Testis (tissue), 3 donors: Measurements from ENCODE around the gene CXXC5. TPM values are rescaled to one million over a fixed set of nuclear protein-coding genes. Genes with fewer than 3 reads are reported as not detected.

Source experiments
- DNase-seq: peaks from one replicate; pipeline ENCODE4 v3.0.0-alpha.2; 2019
- H3K27ac ChIP-seq, 2 donors: fragments of 200-600 bp; sonication (generic); one replicate each; pipeline ENCODE4 v1.5.1; 2019
- H3K27me3 ChIP-seq: fragments of 200-600 bp; sonication (generic); one replicate; pipeline ENCODE4 v1.5.1; 2019
- H3K36me3 ChIP-seq: fragments of 200-600 bp; sonication (generic); one replicate; pipeline ENCODE4 v1.5.1; 2017; ENCODE audit warnings: low read depth; ENCODE audit errors: missing control alignments
- H3K4me1 ChIP-seq: fragments of 200-600 bp; sonication (generic); one replicate; pipeline ENCODE4 v1.5.1; 2019
- H3K4me3 ChIP-seq, 2 donors: fragments of 200-600 bp; sonication (generic); one replicate each; pipeline ENCODE4 v1.5.1; 2017 to 2019
- H3K9me3 ChIP-seq: fragments of 200-600 bp; sonication (generic); one replicate; pipeline ENCODE4 v1.5.1; 2017
- POLR2A ChIP-seq: fragments of 450-650 bp; IDR thresholded peaks from one replicate; pipeline ENCODE4 v1.6.1; 2017; ENCODE audit warnings: antibody characterized with exemption, mild to moderate bottlenecking, moderate library complexity
- WGBS, 2 donors: methylation state at CpG; one replicate each; pipeline ENCODE4 v1.1.5; 2018; 5-methylcytosine and 5-hydroxymethylcytosine counted together
- intact Hi-C: fragments of 100-400 bp; cut with DNase I; formaldehyde crosslinking; loops from one replicate; pipeline ENCODE4 v1.15.1; 2023; ENCODE audit warnings: low total_unique reads
- polyA plus RNA-seq: library from polyadenylated mRNA; stranded (reverse); fragments of 350-450 nt; fragmentation: Illumina TruSeq; extraction: RNeasy Lipid Tissue Mini Kit (QIAGEN cat#74804); gene quantifications from one replicate; pipeline ENCODE4 v1.2.3, GENCODE V29; 2014; ENCODE audit warnings: low read depth, low replicate concordance; ENCODE audit not compliant: insufficient read depth
- total RNA-seq, 2 donors: library from RNA; depleted of rRNA; stranded (reverse); fragments of >200 nt; gene quantifications; one replicate each; pipeline ENCODE4 v1.2.3, GENCODE V29; 2016
- TF ChIP-seq, protein P1 (sequence below), 3 experiments: fragments of 450-650 bp in 2 of 3; fragments of 200-600 bp in 1 of 3; sonication (generic) in 1 of 3; IDR thresholded peaks; one replicate each; pipeline ENCODE4 v1.5.1; 2016 to 2019; ENCODE audit warnings: antibody characterized with exemption in 3 of 3, mild to moderate bottlenecking in 2 of 3, moderate library complexity in 1 of 3

Gene CXXC5
- total and polyA plus RNA-seq, 3 donors from 2014 or later: 71.1 to 94.7 (median 78.3) TPM

GRCh38 chr5:139637438-139638089 is 10.6 kb upstream of the CXXC5 start:
- peak; percentile 85 for DNase-seq
- Histone ChIP-seq H3K27ac (peak overlapping the region; percentile 78 to 79), H3K27me3 (no peaks in the 10 kb centered on the region), H3K4me1 (peaks cover 56% of the 10 kb centered on the region), H3K9me3 (no peaks in the 10 kb centered on the region), H3K36me3 (no peaks in the 10 kb centered on the region), H3K4me3 (peak overlapping the region; percentile 25 to 67)
- TF ChIP-seq POLR2A: no peak
- TF ChIP-seq, protein P1, sequence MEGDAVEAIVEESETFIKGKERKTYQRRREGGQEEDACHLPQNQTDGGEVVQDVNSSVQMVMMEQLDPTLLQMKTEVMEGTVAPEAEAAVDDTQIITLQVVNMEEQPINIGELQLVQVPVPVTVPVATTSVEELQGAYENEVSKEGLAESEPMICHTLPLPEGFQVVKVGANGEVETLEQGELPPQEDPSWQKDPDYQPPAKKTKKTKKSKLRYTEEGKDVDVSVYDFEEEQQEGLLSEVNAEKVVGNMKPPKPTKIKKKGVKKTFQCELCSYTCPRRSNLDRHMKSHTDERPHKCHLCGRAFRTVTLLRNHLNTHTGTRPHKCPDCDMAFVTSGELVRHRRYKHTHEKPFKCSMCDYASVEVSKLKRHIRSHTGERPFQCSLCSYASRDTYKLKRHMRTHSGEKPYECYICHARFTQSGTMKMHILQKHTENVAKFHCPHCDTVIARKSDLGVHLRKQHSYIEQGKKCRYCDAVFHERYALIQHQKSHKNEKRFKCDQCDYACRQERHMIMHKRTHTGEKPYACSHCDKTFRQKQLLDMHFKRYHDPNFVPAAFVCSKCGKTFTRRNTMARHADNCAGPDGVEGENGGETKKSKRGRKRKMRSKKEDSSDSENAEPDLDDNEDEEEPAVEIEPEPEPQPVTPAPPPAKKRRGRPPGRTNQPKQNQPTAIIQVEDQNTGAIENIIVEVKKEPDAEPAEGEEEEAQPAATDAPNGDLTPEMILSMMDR (IDR thresholded peaks at IDR 0.05): peak in 1 of 3 experiments; percentile 12
- intact Hi-C loops: loop anchor here (10.0 kb wide), 1 partner anchor 57 kb away; no protein-coding TSS in a partner anchor
- 0% methylated on average over 6 to 38 of the region's 62 CpGs for WGBS, 2 donors

- Histone ChIP-seq H3K9me3 (no peaks in the 10 kb centered on the region), H3K4me1 (peaks cover 55% of the 10 kb centered on the region), H3K36me3 (no peaks in the 10 kb centered on the region), H3K27ac (peak overlapping the region; percentile 78 to 79), H3K27me3 (no peaks in the 10 kb centered on the region), H3K4me3 (peak overlapping the region; percentile 25 to 67)
- no peak for TF ChIP-seq POLR2A
- TF ChIP-seq, protein P1 (IDR thresholded peaks at IDR 0.05): no peak
- WGBS, 2 donors: 2% methylated on average over 7 to 20 of the region's 23 CpGs
- DNase-seq: peak; percentile 82
- intact Hi-C loops: loop anchor here (10.0 kb wide), 1 partner anchor 57 kb away; no protein-coding TSS in a partner anchor
Observed at GRCh38 chr5:139638090-139638735, 9.9 kb upstream of the CXXC5 start.

DNA sequence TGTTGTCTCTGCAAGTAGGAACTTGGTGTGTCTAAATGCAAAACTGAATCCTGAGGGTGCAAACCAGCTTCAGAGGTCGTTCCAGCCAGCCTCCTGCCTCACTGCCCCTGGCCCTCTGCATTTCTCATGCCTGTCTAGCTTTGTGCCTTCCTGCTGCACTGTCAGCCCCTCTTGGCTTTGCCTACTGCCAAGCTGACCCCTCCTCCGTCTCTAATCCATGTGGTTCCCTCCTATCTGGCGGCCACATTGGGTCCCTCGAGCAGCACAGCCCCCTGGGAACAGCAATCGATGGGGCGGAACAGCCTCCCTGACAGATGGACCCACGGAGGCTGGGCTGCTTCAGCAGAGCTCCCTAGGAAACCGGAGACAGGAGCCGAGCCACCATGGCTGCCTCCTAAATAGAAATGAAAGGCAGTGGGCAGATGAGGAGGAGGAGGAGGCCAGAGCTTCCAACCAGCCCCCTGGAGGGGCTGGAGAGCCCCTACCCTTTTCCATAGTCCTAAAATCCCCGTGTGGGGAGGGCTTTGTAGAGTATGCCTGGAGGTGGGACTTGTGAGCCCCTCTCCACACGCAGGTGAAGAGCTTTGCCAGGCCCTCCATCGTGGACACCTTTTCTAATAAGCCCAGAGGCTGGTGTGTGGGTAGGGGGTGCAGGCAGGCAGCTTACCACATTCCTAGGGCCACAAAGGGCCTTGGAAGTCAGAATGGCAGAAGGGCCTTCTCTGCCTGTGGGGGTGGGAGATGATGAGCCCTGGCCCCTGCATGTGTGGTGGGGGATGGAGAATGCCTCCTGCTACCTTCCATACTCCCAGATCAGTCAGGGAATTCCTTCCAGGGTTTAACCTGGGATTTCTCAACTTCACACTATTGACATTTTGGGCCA is 9.2 kb upstream of the CXXC5 start:
- H3K4me3 ChIP-seq: no peak overlapping the region
- 56 to 58% methylated on average over 8 to 12 of the region's 12 CpGs for WGBS, 2 donors
- no peaks in the 10 kb centered on the region for H3K9me3 ChIP-seq
- peak overlapping the region in 1 of 2 donors; percentile 78 for H3K27ac ChIP-seq
- H3K4me1 ChIP-seq: peaks cover 52% of the 10 kb centered on the region
- H3K36me3 ChIP-seq: no peaks in the 10 kb centered on the region
- TF ChIP-seq POLR2A: no peak
- DNase-seq: peak; percentile 11
- intact Hi-C loops: loop anchor here (10.0 kb wide), 1 partner anchor 56 kb away; no protein-coding TSS in a partner anchor
- no peaks in the 10 kb centered on the region for H3K27me3 ChIP-seq

GRCh38 chr5:139639619-139640380 is 8.3 kb upstream of the CXXC5 start:
- intact Hi-C loops: loop anchor here (10.0 kb wide), 1 partner anchor 55 kb away; no protein-coding TSS in a partner anchor
- no peak overlapping the region for H3K27ac ChIP-seq

More at GRCh38 chr5:139639619-139640380, 8.3 kb upstream of the CXXC5 start:
- no peaks in the 10 kb centered on the region for H3K9me3 ChIP-seq
- peaks cover 46% of the 10 kb centered on the region for H3K4me1 ChIP-seq
- no peak overlapping the region for H3K4me3 ChIP-seq
- H3K27me3 ChIP-seq: no peaks in the 10 kb centered on the region
- H3K36me3 ChIP-seq: no peaks in the 10 kb centered on the region
- TF ChIP-seq, protein P1 (IDR thresholded peaks at IDR 0.05): no peak
- TF ChIP-seq POLR2A: no peak
- 72 to 76% methylated on average over 3 to 11 of the region's 11 CpGs for WGBS, 2 donors
- DNase-seq: peak; percentile 29
